ENCODE data around the gene OR8J3.
"Not testable (repeated sequence)": the region's sequence is repeated elsewhere in the genome, so short reads cannot be mapped to it uniquely, and the experiment has no call there.

Gene OR8J3

GRCh38 chr11:56160217-56160616 is 20.2 kb upstream of the OR8J3 start, which contains the start of gene OR8K5:
Gene OR8K5 (minus strand): TSS chr11:56160317. CDS start chr11:56160317, 0 bp downstream.
- in situ Hi-C loops (cut with HindIII; ENCODE audit: low sequenced_read_pairs), result no loop called here
- TF ChIP-seq CTCF (IDR thresholded peaks at IDR 0.05; ENCODE audit: low read depth, low read length), result no peak
- no peak within 1 kb of the TSS for H3K4me3 ChIP-seq (ENCODE audit: low read depth, low read length)
- no peak for DNase-seq (ENCODE audit: low read depth, low spot score)

- TF ChIP-seq CTCF (IDR thresholded peaks at IDR 0.05; ENCODE audit: low read depth, low read length), result no peak
- in situ Hi-C loops (cut with HindIII; ENCODE audit: low sequenced_read_pairs), result no loop called here
- no peak for DNase-seq (ENCODE audit: low read depth, low spot score)
- no peak overlapping the region for H3K4me3 ChIP-seq (ENCODE audit: low read depth, low read length)
These were observed 12.3 kb upstream of the OR8J3 start for GRCh38 chr11:56152333-56152732.

- H3K4me3 ChIP-seq (ENCODE audit: low read depth, low read length), result no peak overlapping the region
- no peak for TF ChIP-seq CTCF (IDR thresholded peaks at IDR 0.05; ENCODE audit: low read depth, low read length)
- no peak for DNase-seq (ENCODE audit: low read depth, low spot score)
- in situ Hi-C loops (cut with HindIII; ENCODE audit: low sequenced_read_pairs), result no loop called here
These were observed 11.4 kb upstream of the OR8J3 start for GRCh38 chr11:56151376-56151775.

GRCh38 chr11:56143681-56144080 is 3.7 kb upstream of the OR8J3 start:
- H3K4me3 ChIP-seq (ENCODE audit: low read depth, low read length); in situ Hi-C loops (cut with HindIII; ENCODE audit: low sequenced_read_pairs); DNase-seq (ENCODE audit: low read depth, low spot score): not testable (repeated sequence)

GRCh38 chr11:56122073-56122472 is 17.9 kb downstream of the OR8J3 start, which contains the start of gene OR8H3:
Gene OR8H3 (plus strand): TSS chr11:56122373. CDS start chr11:56122373, 0 bp downstream.
- in situ Hi-C loops (cut with HindIII; ENCODE audit: low sequenced_read_pairs), result no loop called here
- no peak for TF ChIP-seq CTCF (IDR thresholded peaks at IDR 0.05; ENCODE audit: low read depth, low read length)
- no peak for DNase-seq (ENCODE audit: low read depth, low spot score)
- no peak within 1 kb of the TSS for H3K4me3 ChIP-seq (ENCODE audit: low read depth, low read length)

- no peak within 1 kb of the TSS for H3K4me3 ChIP-seq (ENCODE audit: low read depth, low read length)
- in situ Hi-C loops (cut with HindIII; ENCODE audit: low sequenced_read_pairs), result no loop called here
- DNase-seq (ENCODE audit: low read depth, low spot score), result no peak
- TF ChIP-seq CTCF (IDR thresholded peaks at IDR 0.05; ENCODE audit: low read depth, low read length), result no peak
These were observed 36.7 kb downstream of the OR8J3 start, which contains the start of gene OR8H2 for GRCh38 chr11:56103210-56103737. Gene OR8H2 (plus strand): TSS chr11:56103687. CDS start chr11:56105043, 1,356 bp downstream.

GRCh38 chr11:56093008-56093407 is 47.0 kb downstream of the OR8J3 start, which contains the start of gene OR8I2:
Gene OR8I2 (plus strand): TSS chr11:56093308. CDS start chr11:56093308, 0 bp downstream.
- no peak for TF ChIP-seq CTCF (IDR thresholded peaks at IDR 0.05; ENCODE audit: low read depth, low read length)
- in situ Hi-C loops (cut with HindIII; ENCODE audit: low sequenced_read_pairs), result no loop called here
- H3K4me3 ChIP-seq (ENCODE audit: low read depth, low read length), result no peak within 1 kb of the TSS
- no peak for DNase-seq (ENCODE audit: low read depth, low spot score)

Measured in astrocyte of the spinal cord (primary cell).